Skin epidermis (tissue), 12 donors: Measurements from ENCODE around the gene MYH7B.
A peak's percentile ranks its signal among the peaks of the same experiment; 100 is the strongest.

ENCODE experiments used
- H3K27ac ChIP-seq, 21 experiments: fragments of 200-600 bp; sonication (generic) in 11 of 21; one replicate each; pipeline ENCODE4 v1.5.0; 2020; ENCODE audit warnings: mild to moderate bottlenecking in 3 of 21, inconsistent platforms in 2 of 21, moderate library complexity in 2 of 21
- H3K4me3 ChIP-seq, 7 experiments: fragments of 200-600 bp; sonication (generic) in 2 of 7; one replicate each; pipeline ENCODE4 v1.5.0; 2020; ENCODE audit warnings: inconsistent platforms in 2 of 7, mild to moderate bottlenecking in 2 of 7, moderate library complexity in 1 of 7

Gene MYH7B

GRCh38 chr20:34955231-34956040, at the start of gene MYH7B, which contains the start of gene GSS:
Gene MYH7B, plus strand, starts transcription at chr20:34955868. Its CDS starts 22,138 bp downstream, at chr20:34978006.
Gene GSS, minus strand, starts transcription at chr20:34955806. Its CDS starts 3,954 bp downstream, at chr20:34951852.
- Histone ChIP-seq H3K27ac (peak within 1 kb of the TSS; percentile 60 to 98 (median 89)), H3K4me3 (peak within 1 kb of the TSS; percentile 51 to 67 (median 57))

GRCh38 chr20:34907616-34908469, 47.8 kb upstream of the MYH7B start:
- no peak overlapping the region for H3K4me3 ChIP-seq
- H3K27ac ChIP-seq, result peak overlapping the region in 14 of 21 experiments; percentile 11 to 73 (median 42)

GRCh38 chr20:34915131-34915530, 40.5 kb upstream of the MYH7B start:
- Histone ChIP-seq H3K27ac (no peak overlapping the region), H3K4me3 (no peak overlapping the region)

GRCh38 chr20:34915749-34916455, 39.8 kb upstream of the MYH7B start:
- H3K27ac ChIP-seq, result no peak overlapping the region
- no peak overlapping the region for H3K4me3 ChIP-seq

- no peak overlapping the region for H3K4me3 ChIP-seq
- no peak overlapping the region for H3K27ac ChIP-seq
Measured at GRCh38 chr20:34916774-34917354, 38.8 kb upstream of the MYH7B start.

- no peak overlapping the region for H3K4me3 ChIP-seq
- no peak overlapping the region for H3K27ac ChIP-seq
Measured at GRCh38 chr20:34920055-34920454, 35.6 kb upstream of the MYH7B start.

GRCh38 chr20:34921436-34921835, 34.2 kb upstream of the MYH7B start:
- H3K4me3 ChIP-seq, result no peak overlapping the region
- peak overlapping the region in 4 of 21 experiments; percentile 22 to 61 (median 36) for H3K27ac ChIP-seq

GRCh38 chr20:34922654-34923381, 32.9 kb upstream of the MYH7B start:
- H3K27ac ChIP-seq, result peak overlapping the region in 3 of 21 experiments; percentile 14 to 44 (median 39)
- no peak overlapping the region for H3K4me3 ChIP-seq

- peak overlapping the region in 1 of 21 experiments; percentile 44 for H3K27ac ChIP-seq
Measured at GRCh38 chr20:34923414-34923813, 32.3 kb upstream of the MYH7B start.

GRCh38 chr20:34925341-34925740, 30.3 kb upstream of the MYH7B start:
- no peak overlapping the region for H3K27ac ChIP-seq
- no peak overlapping the region for H3K4me3 ChIP-seq

More at GRCh38 chr20:34923414-34923813, 32.3 kb upstream of the MYH7B start:
- H3K4me3 ChIP-seq, result no peak overlapping the region

- no peak overlapping the region for H3K27ac ChIP-seq
Measured at GRCh38 chr20:34925981-34926380, 29.7 kb upstream of the MYH7B start.

GRCh38 chr20:34926581-34926980, 29.1 kb upstream of the MYH7B start:
- H3K4me3 ChIP-seq, result no peak overlapping the region
- no peak overlapping the region for H3K27ac ChIP-seq

More at GRCh38 chr20:34925981-34926380, 29.7 kb upstream of the MYH7B start:
- H3K4me3 ChIP-seq, result no peak overlapping the region

GRCh38 chr20:34927736-34928135, 27.9 kb upstream of the MYH7B start:
- H3K27ac ChIP-seq, result peak overlapping the region in 5 of 21 experiments; percentile 19 to 53 (median 41)
- no peak overlapping the region for H3K4me3 ChIP-seq

- H3K27ac ChIP-seq, result no peak overlapping the region
Measured at GRCh38 chr20:34928411-34928810, 27.3 kb upstream of the MYH7B start.

GRCh38 chr20:34931771-34932170, 23.9 kb upstream of the MYH7B start:
- Histone ChIP-seq H3K4me3 (no peak overlapping the region), H3K27ac (no peak overlapping the region)

More at GRCh38 chr20:34928411-34928810, 27.3 kb upstream of the MYH7B start:
- H3K4me3 ChIP-seq, result no peak overlapping the region

- no peak overlapping the region for H3K4me3 ChIP-seq
Measured at GRCh38 chr20:34938466-34939163, 17.1 kb upstream of the MYH7B start.

GRCh38 chr20:34940081-34940481, 15.6 kb upstream of the MYH7B start:
- Histone ChIP-seq H3K27ac (no peak overlapping the region), H3K4me3 (no peak overlapping the region)

More at GRCh38 chr20:34938466-34939163, 17.1 kb upstream of the MYH7B start:
- peak overlapping the region in 10 of 21 experiments; percentile 19 to 66 (median 54) for H3K27ac ChIP-seq

GRCh38 chr20:34941226-34941625, 14.4 kb upstream of the MYH7B start:
- Histone ChIP-seq H3K4me3 (no peak overlapping the region), H3K27ac (no peak overlapping the region)
